ENCODE measurements around the gene CUL2.
A peak's percentile ranks its signal among the peaks of the same experiment; 100 is the strongest.
"Not testable (repeated sequence)": the region's sequence is repeated elsewhere in the genome, so short reads cannot be mapped to it uniquely, and the experiment has no call there.

Gene CUL2

GRCh38 chr10:35017608-35018007 lies 72.5 kb downstream of the CUL2 start:
- no peak for DNase-seq

GRCh38 chr10:35015843-35016408 lies 74.2 kb downstream of the CUL2 start:
- DNase-seq, result no peak

- DNase-seq, result no peak
These were observed 77.4 kb downstream of the CUL2 start for GRCh38 chr10:35012781-35013180.

- DNase-seq, result no peak
These were observed 78.4 kb downstream of the CUL2 start for GRCh38 chr10:35011771-35012191.

GRCh38 chr10:35007858-35008301 lies 82.3 kb downstream of the CUL2 start:
- DNase-seq, result no peak

- DNase-seq, result no peak
These were observed 83.3 kb downstream of the CUL2 start for GRCh38 chr10:35006836-35007235.

GRCh38 chr10:35005868-35006267 lies 84.3 kb downstream of the CUL2 start:
- DNase-seq, result no peak

GRCh38 chr10:35004651-35005050 lies 85.5 kb downstream of the CUL2 start:
- no peak for DNase-seq

- DNase-seq, result no peak
These were observed 86.2 kb downstream of the CUL2 start for GRCh38 chr10:35003906-35004305.

GRCh38 chr10:35000936-35001335 lies 89.2 kb downstream of the CUL2 start:
- DNase-seq, result no peak

- DNase-seq, result no peak
These were observed 90.6 kb downstream of the CUL2 start for GRCh38 chr10:34999532-34999931.

- no peak for DNase-seq
These were observed 91.2 kb downstream of the CUL2 start for GRCh38 chr10:34998940-34999339.

- no peak for DNase-seq
These were observed 93.3 kb downstream of the CUL2 start for GRCh38 chr10:34996843-34997242.

- DNase-seq, result no peak
These were observed 94.2 kb downstream of the CUL2 start for GRCh38 chr10:34995925-34996324.

GRCh38 chr10:34994565-34995142 lies 95.5 kb downstream of the CUL2 start:
- peak; percentile 22 for DNase-seq

- no peak for DNase-seq
These were observed 96.4 kb downstream of the CUL2 start for GRCh38 chr10:34993782-34994181.

GRCh38 chr10:34991117-34991516 lies 99.0 kb downstream of the CUL2 start:
- not testable (repeated sequence) for DNase-seq

- no peak for DNase-seq
These were observed 101.6 kb downstream of the CUL2 start for GRCh38 chr10:34988397-34989067.

- DNase-seq, result no peak
These were observed 104.3 kb downstream of the CUL2 start for GRCh38 chr10:34985823-34986222.

- no peak for DNase-seq
These were observed 105.0 kb downstream of the CUL2 start for GRCh38 chr10:34985146-34985545.

- no peak for DNase-seq
These were observed 108.3 kb downstream of the CUL2 start for GRCh38 chr10:34981844-34982243.

GRCh38 chr10:34979938-34980337 lies 110.2 kb downstream of the CUL2 start:
- DNase-seq, result no peak

GRCh38 chr10:34978080-34978479 lies 112.1 kb downstream of the CUL2 start:
- DNase-seq, result no peak

GRCh38 chr10:34976380-34976910 lies 113.7 kb downstream of the CUL2 start:
- DNase-seq, result not testable (repeated sequence)

All from stimulated activated CD4-positive, alpha-beta T cell treated with anti-CD3 and anti-CD28 coated beads, Interleukin-12 subunit alpha, Interleukin-12 subunit beta, amount 100 ng/mL, for 4 hours (primary cell).